Endothelial cell of umbilical vein (primary cell): Measurements from ENCODE around the gene S100A10. TPM values are rescaled to one million over a fixed set of nuclear protein-coding genes. Genes with fewer than 3 reads are reported as not detected.

ENCODE experiments used
- BruUV-seq: library from RNA; stranded (reverse); fragments of 400-500 nt; replicated peaks from 2 replicates; lab custom pipeline; 2021; lab: Mats Ljungman, UMichigan
- CTCF ChIA-PET: fragments of 300-600, 350-600 bp; sonication (Branson Sonifier 250); formaldehyde crosslinking; loops from one replicate; lab custom pipeline; 2021; ENCODE audit warnings: antibody characterized with exemption, inconsistent platforms; lab: Charles Lee
- POLR2A ChIA-PET: fragments of 300-600, 350-600 bp; sonication (Branson Sonifier 250); formaldehyde crosslinking; loops from one replicate; lab custom pipeline; 2021; ENCODE audit warnings: antibody characterized with exemption, inconsistent platforms; lab: Charles Lee
- DNase-seq: peaks from one replicate; pipeline ENCODE4 v3.0.0-alpha.2; 2011; ENCODE audit warnings: low read depth, low spot score
- FAIRE-seq: peaks from 2 replicates; lab custom pipeline; 2011; peaks lifted over from hg19 to GRCh38; lab: Jason Lieb, UNC
- H2AFZ ChIP-seq: 2 replicates; pipeline ENCODE4 v1.6.0; 2012; ENCODE audit warnings: low read depth, low read length, control low read depth, inconsistent platforms
- H3K27ac ChIP-seq: 2 replicates; pipeline ENCODE4 v1.5.1; 2011; ENCODE audit warnings: low read depth, mild to moderate bottlenecking, control low read depth, low read length, moderate library complexity; ENCODE audit not compliant: insufficient read depth
- H3K27me3 ChIP-seq, 2 experiments: 2 replicates each; pipeline versions ENCODE4 v1.6.0 to v1.6.1; 2011; ENCODE audit warnings: low read length in 2 of 2, mixed read lengths in 1 of 2; ENCODE audit not compliant: control insufficient read depth in 2 of 2, insufficient read depth in 2 of 2
- H3K36me3 ChIP-seq, 2 experiments: 2 replicates in 1 of 2; 3 replicates in 1 of 2; pipeline ENCODE4 v1.5.1; 2011; ENCODE audit warnings: low read length in 2 of 2, mild to moderate bottlenecking in 1 of 2, moderate library complexity in 1 of 2; ENCODE audit not compliant: control insufficient read depth in 2 of 2, insufficient read depth in 2 of 2; ENCODE audit errors: extremely low read depth in 1 of 2
- H3K4me1 ChIP-seq: 3 replicates; pipeline ENCODE4 v1.5.1; 2011; ENCODE audit warnings: mild to moderate bottlenecking, low read length; ENCODE audit not compliant: control insufficient read depth, insufficient read depth; ENCODE audit errors: extremely low read depth
- H3K4me2 ChIP-seq: 2 replicates; pipeline ENCODE4 v1.6.1; 2011; ENCODE audit warnings: low read length, control low read depth, mixed read lengths; ENCODE audit not compliant: insufficient read depth
- H3K4me3 ChIP-seq, 3 experiments: fragments of 200-600 bp in 1 of 3; sonication (generic), shearing (Covaris generic) in 1 of 3; replicated peaks in 1 of 3; 2 replicates each; pipeline ENCODE4 v1.5.1; 2011 to 2016; ENCODE audit warnings: control low read depth in 3 of 3, low read length in 3 of 3, mild to moderate bottlenecking in 2 of 3, inconsistent platforms in 1 of 3, low read depth in 1 of 3, moderate library complexity in 1 of 3; ENCODE audit not compliant: insufficient read depth in 1 of 3
- H3K79me2 ChIP-seq: 2 replicates; pipeline ENCODE4 v1.6.0; 2012; ENCODE audit warnings: low read length, inconsistent platforms; ENCODE audit not compliant: control insufficient read depth, insufficient read depth
- H3K9ac ChIP-seq: replicated peaks from 2 replicates; pipeline ENCODE3; 2011; ENCODE audit warnings: low read length, control low read depth; ENCODE audit not compliant: insufficient read depth; ENCODE audit errors: extremely low read depth
- H3K9me1 ChIP-seq: replicated peaks from 3 replicates; pipeline ENCODE4 v1.6.0; 2011; ENCODE audit warnings: mild to moderate bottlenecking, low read length; ENCODE audit not compliant: control insufficient read depth, insufficient read depth; ENCODE audit errors: extremely low read depth
- H3K9me3 ChIP-seq: replicated peaks from 2 replicates; pipeline ENCODE4 v1.5.1; 2012; ENCODE audit warnings: low read length, inconsistent platforms; ENCODE audit not compliant: control insufficient read depth, insufficient read depth
- H4K20me1 ChIP-seq: replicated peaks from 2 replicates; pipeline ENCODE3; 2011; ENCODE audit warnings: mild to moderate bottlenecking, low read length; ENCODE audit not compliant: control insufficient read depth, insufficient read depth; ENCODE audit errors: extremely low read depth
- CTCF ChIP-seq, 2 donors: IDR thresholded peaks; 1 replicate in 1 of 2; 2 replicates in 1 of 2; pipeline ENCODE4 v1.5.1; 2011; ENCODE audit warnings: low read length in 2 of 2, mild to moderate bottlenecking in 2 of 2, moderate library complexity in 2 of 2, control low read depth in 1 of 2, inconsistent platforms in 1 of 2, low read depth in 1 of 2; ENCODE audit not compliant: insufficient read depth in 1 of 2; ENCODE audit errors: extremely low read depth in 1 of 2
- EZH2 ChIP-seq: IDR thresholded peaks from 2 replicates; pipeline ENCODE4 v1.6.1; 2012; ENCODE audit warnings: borderline replicate concordance, low read depth, mild to moderate bottlenecking, moderate library complexity, low read length, inconsistent platforms; ENCODE audit not compliant: severe bottlenecking
- FOS ChIP-seq: IDR thresholded peaks from 2 replicates; pipeline ENCODE4 v1.6.1; 2011; ENCODE audit warnings: mild to moderate bottlenecking, low read length, moderate library complexity, borderline replicate concordance; ENCODE audit not compliant: insufficient read depth
- GATA2 ChIP-seq: IDR thresholded peaks from 2 replicates; pipeline ENCODE4 v1.7.0; 2011; ENCODE audit warnings: low read depth, mild to moderate bottlenecking, moderate library complexity, mixed read lengths, low read length; ENCODE audit not compliant: insufficient read length, insufficient read depth
- JUN ChIP-seq: IDR thresholded peaks from 2 replicates; pipeline ENCODE4 v1.6.1; 2011; ENCODE audit warnings: borderline replicate concordance, low read depth; ENCODE audit not compliant: insufficient read length, insufficient read depth
- MAX ChIP-seq: IDR thresholded peaks from 2 replicates; pipeline ENCODE4 v1.6.1; 2011; ENCODE audit not compliant: insufficient read depth, insufficient read length
- MYC ChIP-seq: IDR thresholded peaks from one replicate; pipeline ENCODE4 v1.6.1; 2011; ENCODE audit warnings: mild to moderate bottlenecking, low read depth, low read length
- POLR2A ChIP-seq: IDR thresholded peaks from 2 replicates; pipeline ENCODE4 v1.6.1; 2012; ENCODE audit warnings: low read depth, mild to moderate bottlenecking, control low read depth, low read length
- POLR2AphosphoS5 ChIP-seq: IDR thresholded peaks from 2 replicates; pipeline ENCODE4 v1.6.1; 2012; ENCODE audit warnings: low read depth, mild to moderate bottlenecking, control low read depth, low read length, moderate library complexity; ENCODE audit not compliant: insufficient read depth
- dilution Hi-C: fragments of 300-500 bp; cut with MboI; formaldehyde crosslinking; loops from one replicate; pipeline ENCODE4 v1.15.0; 2019; ENCODE audit warnings: low sequenced_read_pairs; ENCODE audit not compliant: extremely low pct_ligation_motif_present
- intact Hi-C: fragments of 100-400 bp; cut with micrococcal nuclease; formaldehyde crosslinking; loops from one replicate; pipeline ENCODE4 v1.10.0; 2022
- polyA plus RNA-seq, 4 experiments: library from polyadenylated mRNA; depleted of rRNA in 3 of 4; stranded (reverse) in 3 of 4; unstranded in 1 of 4; fragments of >200 nt; gene quantifications; 2 replicates each; pipeline versions ENCODE4 v1.2.1 to v1.2.3, GENCODE V29; 2011 to 2012; ENCODE audit warnings: missing spikeins in 1 of 4
- total RNA-seq: library from RNA; stranded (reverse); gene quantifications from 2 replicates; pipeline ENCODE4 v1.2.3, GENCODE V29; 2021

Gene S100A10
- total and polyA plus RNA-seq, 2 donors (not counting 3 experiments of a cell fraction or from before 2014, with no cell fraction given), result 76.8 to 779 TPM

- Histone ChIP-seq H4K20me1 (no peaks in the 10 kb centered on the region), H3K9me3 (no peaks in the 10 kb centered on the region), H2AFZ (no peak overlapping the region), H3K27me3 (no peaks in the 10 kb centered on the region), H3K9me1 (no peaks in the 10 kb centered on the region), H3K79me2 (no peaks in the 10 kb centered on the region), H3K4me3 (no peak overlapping the region), H3K27ac (no peak overlapping the region), H3K9ac (no peak overlapping the region), H3K4me2 (no peak overlapping the region), H3K36me3 (peaks cover 0 to 3% of the 10 kb centered on the region in 2 experiments), H3K4me1 (peaks cover 30% of the 10 kb centered on the region)
- ChIA-PET POLR2A (no interaction called here), CTCF (interaction anchor here (1.2 to 7.5 kb wide), 6 partner anchors 8 to 25 kb away, joined by 3 to 57 read pairs (median 4); no protein-coding TSS in a partner anchor)
- TF ChIP-seq MAX (no peak), CTCF (IDR thresholded peaks at IDR 0.05; ENCODE audit: extremely low read depth in 1 of 2, insufficient read depth in 1 of 2, low read depth in 1 of 2, low read length in 2 of 2) (no peak), EZH2 (no peak), POLR2A (no peak), GATA2 (no peak), POLR2AphosphoS5 (no peak), MYC (no peak), FOS (no peak), JUN (no peak)
- DNase-seq (no peak), FAIRE-seq (no peak)
- dilution Hi-C loops, result no loop called here
- no TSS peak for BruUV-seq
- intact Hi-C loops, result no loop called here
These were observed 16.8 kb downstream of the S100A10 start for GRCh38 chr1:151976858-151977257.
